Thyroid gland (tissue), 4 donors: Measurements from ENCODE around the gene FPR2. TPM values are rescaled to one million over a fixed set of nuclear protein-coding genes. Genes with fewer than 3 reads are reported as not detected.

ENCODE experiments used
- DNase-seq, 2 donors: peaks; one replicate each; pipeline ENCODE4 v3.0.0-alpha.2; 2019
- H3K27ac ChIP-seq, 3 donors: fragments of 200-600 bp; sonication (generic); 1 replicate in 2 of 3; 2 replicates in 1 of 3; pipeline ENCODE4 v1.5.1; 2016 to 2019; ENCODE audit warnings: mild to moderate bottlenecking in 1 of 3, moderate library complexity in 1 of 3
- H3K27me3 ChIP-seq: fragments of 200-600 bp; sonication (generic); one replicate; pipeline ENCODE4 v1.5.1; 2019
- H3K36me3 ChIP-seq, 2 donors: fragments of 200-600 bp; sonication (generic); one replicate each; pipeline ENCODE4 v1.5.1; 2016 to 2019
- H3K4me1 ChIP-seq, 2 donors: fragments of 200-600 bp; sonication (generic); one replicate each; pipeline ENCODE4 v1.5.1; 2017 to 2019
- H3K4me3 ChIP-seq, 3 donors: fragments of 200-600 bp; sonication (generic); replicated peaks in 1 of 3; 1 replicate in 2 of 3; 2 replicates in 1 of 3; pipeline ENCODE4 v1.5.1; 2016; ENCODE audit warnings: mild to moderate bottlenecking in 1 of 3
- H3K9me3 ChIP-seq: fragments of 200-600 bp; sonication (generic); one replicate; pipeline ENCODE4 v1.5.1; 2017
- POLR2A ChIP-seq, 2 donors: fragments of 450-650 bp; IDR thresholded peaks; one replicate each; pipeline ENCODE4 v1.6.1; 2017; ENCODE audit warnings: antibody characterized with exemption in 2 of 2, mild to moderate bottlenecking in 2 of 2, moderate library complexity in 1 of 2
- WGBS, 2 donors: methylation state at CpG; one replicate each; pipeline ENCODE4 v1.1.5; 2017; 5-methylcytosine and 5-hydroxymethylcytosine counted together
- intact Hi-C: fragments of 100-400 bp; cut with DNase I; formaldehyde crosslinking; loops from one replicate; pipeline ENCODE4 v1.15.1; 2023
- total RNA-seq, 4 donors: library from RNA; depleted of rRNA; stranded (reverse); fragments of >200 nt; gene quantifications; one replicate each; pipeline ENCODE4 v1.2.3, GENCODE V29; 2016
- TF ChIP-seq, protein P1 (sequence below), 6 experiments: fragments of 200-600 bp in 3 of 6; fragments of 450-650 bp in 3 of 6; sonication (generic) in 3 of 6; IDR thresholded peaks; one replicate each; pipeline ENCODE4 v1.5.1; 2016 to 2019; ENCODE audit warnings: antibody characterized with exemption in 6 of 6, mild to moderate bottlenecking in 2 of 6, inconsistent platforms in 1 of 6, moderate library complexity in 1 of 6

Gene FPR2
- total RNA-seq, 4 donors from 2014 or later = 0.11 to 0.94 (median 0.39) TPM; not detected in 1

DNA sequence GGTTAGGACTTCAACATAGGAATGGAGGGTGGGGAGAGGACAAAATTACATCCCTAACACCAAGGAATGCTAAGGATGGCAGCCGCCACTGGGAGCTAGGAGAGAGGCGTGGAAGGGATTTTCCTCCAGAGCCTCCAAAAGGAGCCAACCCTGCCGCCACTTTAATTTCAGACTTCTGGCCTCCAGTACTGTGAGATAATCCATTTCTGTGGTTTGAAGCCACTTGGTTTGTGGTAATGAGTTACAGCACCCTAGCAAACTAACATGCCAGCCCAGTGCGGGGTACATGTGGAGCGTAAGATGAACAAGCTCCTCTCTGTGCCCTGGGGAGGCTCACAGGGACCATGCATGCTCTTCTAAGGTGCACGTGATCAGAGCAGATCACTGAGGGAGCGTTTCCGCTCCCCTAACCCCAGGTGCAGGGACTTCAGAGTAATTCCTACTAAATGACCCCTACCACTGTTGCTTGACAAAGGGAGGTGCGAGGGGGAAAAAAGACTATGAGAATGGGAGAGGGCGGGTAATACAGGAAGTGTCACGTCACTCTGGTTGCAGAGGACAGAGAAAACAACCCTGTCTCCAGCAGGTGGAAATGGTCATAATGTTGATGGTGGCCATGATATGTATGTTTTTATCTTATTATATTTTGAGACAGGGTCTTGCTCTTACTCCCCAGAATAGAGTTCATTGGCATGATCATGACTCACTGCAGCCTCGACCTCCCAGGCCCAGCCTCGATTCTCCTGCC, 21.3 kb upstream of the FPR2 start:
- TF ChIP-seq POLR2A (IDR thresholded peaks at IDR 0.05) = no peak
- TF ChIP-seq, protein P1, sequence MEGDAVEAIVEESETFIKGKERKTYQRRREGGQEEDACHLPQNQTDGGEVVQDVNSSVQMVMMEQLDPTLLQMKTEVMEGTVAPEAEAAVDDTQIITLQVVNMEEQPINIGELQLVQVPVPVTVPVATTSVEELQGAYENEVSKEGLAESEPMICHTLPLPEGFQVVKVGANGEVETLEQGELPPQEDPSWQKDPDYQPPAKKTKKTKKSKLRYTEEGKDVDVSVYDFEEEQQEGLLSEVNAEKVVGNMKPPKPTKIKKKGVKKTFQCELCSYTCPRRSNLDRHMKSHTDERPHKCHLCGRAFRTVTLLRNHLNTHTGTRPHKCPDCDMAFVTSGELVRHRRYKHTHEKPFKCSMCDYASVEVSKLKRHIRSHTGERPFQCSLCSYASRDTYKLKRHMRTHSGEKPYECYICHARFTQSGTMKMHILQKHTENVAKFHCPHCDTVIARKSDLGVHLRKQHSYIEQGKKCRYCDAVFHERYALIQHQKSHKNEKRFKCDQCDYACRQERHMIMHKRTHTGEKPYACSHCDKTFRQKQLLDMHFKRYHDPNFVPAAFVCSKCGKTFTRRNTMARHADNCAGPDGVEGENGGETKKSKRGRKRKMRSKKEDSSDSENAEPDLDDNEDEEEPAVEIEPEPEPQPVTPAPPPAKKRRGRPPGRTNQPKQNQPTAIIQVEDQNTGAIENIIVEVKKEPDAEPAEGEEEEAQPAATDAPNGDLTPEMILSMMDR (IDR thresholded peaks at IDR 0.05) = no peak
- no peak for DNase-seq
- no peaks in the 10 kb centered on the region for H3K36me3 ChIP-seq
- H3K27me3 ChIP-seq = no peaks in the 10 kb centered on the region
- H3K4me1 ChIP-seq = no peaks in the 10 kb centered on the region
- no peak overlapping the region for H3K4me3 ChIP-seq
- H3K9me3 ChIP-seq = no peaks in the 10 kb centered on the region
- WGBS, 2 donors = 69 to 73% methylated on average over 13 of the region's 13 CpGs
- no peak overlapping the region for H3K27ac ChIP-seq
- intact Hi-C loops = no loop called here

DNA sequence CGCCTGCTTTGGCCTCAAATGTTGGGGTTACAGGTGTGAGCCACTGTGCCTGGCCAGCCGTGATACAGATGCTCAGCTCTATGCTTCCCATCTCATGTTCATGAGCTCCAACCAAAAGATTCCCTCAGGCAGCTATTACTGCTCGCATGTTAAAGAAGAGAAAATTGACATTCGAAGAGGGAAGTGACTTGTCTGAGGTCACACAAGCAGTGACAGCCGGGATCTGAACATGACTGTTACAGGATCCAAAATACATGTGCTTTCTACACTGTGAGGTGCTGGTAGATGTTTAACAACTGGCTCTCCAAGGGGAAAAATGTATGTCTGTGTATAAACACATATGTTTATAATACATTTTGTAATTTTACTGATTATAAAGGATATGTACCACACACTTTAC, 20.6 kb upstream of the FPR2 start:
- Histone ChIP-seq H3K27me3 (no peaks in the 10 kb centered on the region), H3K4me3 (no peak overlapping the region), H3K27ac (no peak overlapping the region), H3K36me3 (no peaks in the 10 kb centered on the region), H3K4me1 (no peaks in the 10 kb centered on the region), H3K9me3 (no peaks in the 10 kb centered on the region)
- DNase-seq = no peak
- intact Hi-C loops = no loop called here
- TF ChIP-seq POLR2A (IDR thresholded peaks at IDR 0.05) = no peak
- TF ChIP-seq, protein P1 (IDR thresholded peaks at IDR 0.05) = no peak
- WGBS, 2 donors = 70 to 82% methylated on average over 5 of the region's 5 CpGs

DNA sequence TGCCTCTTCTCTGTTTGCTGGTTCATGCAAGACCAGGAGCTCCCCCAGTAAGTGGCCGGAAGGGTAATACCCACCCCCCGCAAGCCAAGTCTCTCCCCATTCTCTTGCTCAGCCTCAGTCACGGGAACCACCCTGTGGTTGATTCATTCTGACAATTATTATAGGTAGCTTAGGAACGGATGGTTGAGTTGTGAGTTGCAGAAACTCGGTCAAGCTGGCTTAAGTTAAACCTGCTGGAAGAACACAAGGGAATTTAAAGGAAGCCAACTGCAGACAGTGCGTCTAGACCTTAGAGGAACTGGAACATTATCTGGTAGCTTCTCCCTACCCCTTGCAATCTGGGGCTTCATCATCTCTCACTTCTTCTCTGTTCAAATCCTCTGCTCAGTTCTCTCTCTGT, 18.2 kb upstream of the FPR2 start:
- H3K4me3 ChIP-seq = no peak overlapping the region
- no peaks in the 10 kb centered on the region for H3K9me3 ChIP-seq
- H3K36me3 ChIP-seq = no peaks in the 10 kb centered on the region
- intact Hi-C loops = no loop called here
- no peak overlapping the region for H3K27ac ChIP-seq
- no peaks in the 10 kb centered on the region for H3K4me1 ChIP-seq
- DNase-seq = no peak
- TF ChIP-seq, protein P1 (IDR thresholded peaks at IDR 0.05) = no peak
- no peak for TF ChIP-seq POLR2A (IDR thresholded peaks at IDR 0.05)
- no peaks in the 10 kb centered on the region for H3K27me3 ChIP-seq
- WGBS, 2 donors = 55 to 66% methylated on average over 6 of the region's 6 CpGs

DNA sequence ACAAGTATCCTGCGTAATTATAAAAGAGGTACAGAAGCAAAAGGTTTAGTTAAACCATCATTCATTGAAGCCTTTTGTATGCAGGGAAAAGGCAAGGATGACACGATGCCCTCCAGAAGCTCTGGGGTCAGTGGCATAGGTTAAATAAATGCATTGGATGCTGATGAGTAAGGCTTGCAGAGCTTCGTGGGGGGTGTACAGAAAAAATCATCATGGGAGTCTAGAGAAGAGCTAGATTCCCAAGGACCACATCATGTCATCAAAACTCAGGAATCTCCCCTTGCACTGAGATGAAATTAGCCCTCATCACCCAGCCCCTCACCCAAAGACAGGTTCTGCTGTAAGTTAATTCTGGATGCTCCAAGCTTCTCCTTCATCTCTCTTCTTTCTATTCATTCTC, 17.6 kb upstream of the FPR2 start:
- no peaks in the 10 kb centered on the region for H3K27me3 ChIP-seq
- H3K4me3 ChIP-seq = no peak overlapping the region
- DNase-seq = no peak
- H3K9me3 ChIP-seq = no peaks in the 10 kb centered on the region
- H3K4me1 ChIP-seq = no peaks in the 10 kb centered on the region
- WGBS, 2 donors = 79 to 88% methylated on average over 3 of the region's 3 CpGs
- H3K27ac ChIP-seq = no peak overlapping the region
- no peaks in the 10 kb centered on the region for H3K36me3 ChIP-seq
- TF ChIP-seq, protein P1 (IDR thresholded peaks at IDR 0.05) = no peak
- no peak for TF ChIP-seq POLR2A (IDR thresholded peaks at IDR 0.05)
- intact Hi-C loops = no loop called here

DNA sequence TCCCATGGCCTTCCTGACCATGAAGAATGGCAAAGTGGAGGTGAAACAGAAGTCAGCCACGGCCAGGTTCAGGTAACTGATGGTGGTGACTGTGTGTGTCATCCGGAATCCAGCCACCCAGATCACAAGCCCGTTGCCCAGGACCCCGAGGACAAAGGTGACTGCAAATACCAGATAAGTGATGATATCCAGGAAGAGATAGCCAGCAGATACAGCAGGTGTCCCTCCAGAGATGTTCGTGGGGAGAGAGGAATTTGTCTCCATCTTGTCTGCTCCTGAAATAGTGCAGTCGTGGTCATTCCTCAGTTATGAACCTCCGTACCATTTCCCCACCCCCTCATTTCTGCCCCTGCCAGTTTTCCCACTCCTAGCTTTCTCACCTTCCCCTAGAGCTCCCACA, 14.2 kb upstream of the FPR2 start:
- no peak for DNase-seq
- no peak overlapping the region for H3K27ac ChIP-seq
- intact Hi-C loops = no loop called here
- TF ChIP-seq, protein P1 (IDR thresholded peaks at IDR 0.05) = no peak
- no peak for TF ChIP-seq POLR2A (IDR thresholded peaks at IDR 0.05)
- WGBS, 2 donors = 73 to 84% methylated on average over 7 of the region's 7 CpGs
- no peaks in the 10 kb centered on the region for H3K9me3 ChIP-seq
- no peak overlapping the region for H3K4me3 ChIP-seq
- H3K27me3 ChIP-seq = no peaks in the 10 kb centered on the region
- H3K36me3 ChIP-seq = no peaks in the 10 kb centered on the region
- H3K4me1 ChIP-seq = no peaks in the 10 kb centered on the region
